Mucosa of rectum (tissue), 2 donors: ENCODE measurements around the gene CDH11.
A peak's percentile ranks its signal among the peaks of the same experiment; 100 is the strongest.

Source experiments
- H3K27ac ChIP-seq, 2 donors: one replicate each; pipeline ENCODE4 v1.7.0; 2013; ENCODE audit warnings: inconsistent platforms in 2 of 2, low read depth in 2 of 2, low read length in 2 of 2
- H3K27me3 ChIP-seq, 2 donors: one replicate each; pipeline ENCODE4 v1.7.0; 2013; ENCODE audit warnings: low read length in 2 of 2; ENCODE audit not compliant: control insufficient read depth in 2 of 2, insufficient read depth in 2 of 2
- H3K36me3 ChIP-seq, 2 donors: one replicate each; pipeline ENCODE4 v1.7.0; 2013; ENCODE audit warnings: low read length in 2 of 2; ENCODE audit not compliant: control insufficient read depth in 2 of 2, insufficient read depth in 2 of 2
- H3K4me1 ChIP-seq, 2 donors: one replicate each; pipeline ENCODE4 v1.7.0; 2013; ENCODE audit warnings: low read length in 2 of 2, mild to moderate bottlenecking in 1 of 2; ENCODE audit not compliant: control insufficient read depth in 2 of 2, insufficient read depth in 2 of 2
- H3K4me3 ChIP-seq, 2 donors: one replicate each; pipeline ENCODE4 v1.7.0; 2013; ENCODE audit warnings: low read length in 2 of 2
- H3K9ac ChIP-seq, 2 donors: one replicate each; pipeline ENCODE4 v1.7.0; 2013; ENCODE audit warnings: low read length in 2 of 2, low read depth in 1 of 2, mild to moderate bottlenecking in 1 of 2
- H3K9me3 ChIP-seq, 2 donors: one replicate each; pipeline ENCODE4 v1.7.0; 2013; ENCODE audit warnings: low read length in 2 of 2; ENCODE audit not compliant: control insufficient read depth in 2 of 2
- donor health status: healthy.
- donor health status: Normal muscosa, but diverticular disease.

Gene CDH11

GRCh38 chr16:65075877-65076276 is 46.0 kb downstream of the CDH11 start:
- no peak overlapping the region for H3K9ac ChIP-seq
- no peak overlapping the region for H3K4me3 ChIP-seq
- H3K4me1 ChIP-seq, result no peaks in the 10 kb centered on the region
- no peaks in the 10 kb centered on the region for H3K36me3 ChIP-seq
- no peaks in the 10 kb centered on the region for H3K9me3 ChIP-seq
- H3K27ac ChIP-seq, result no peak overlapping the region
- no peaks in the 10 kb centered on the region for H3K27me3 ChIP-seq

DNA sequence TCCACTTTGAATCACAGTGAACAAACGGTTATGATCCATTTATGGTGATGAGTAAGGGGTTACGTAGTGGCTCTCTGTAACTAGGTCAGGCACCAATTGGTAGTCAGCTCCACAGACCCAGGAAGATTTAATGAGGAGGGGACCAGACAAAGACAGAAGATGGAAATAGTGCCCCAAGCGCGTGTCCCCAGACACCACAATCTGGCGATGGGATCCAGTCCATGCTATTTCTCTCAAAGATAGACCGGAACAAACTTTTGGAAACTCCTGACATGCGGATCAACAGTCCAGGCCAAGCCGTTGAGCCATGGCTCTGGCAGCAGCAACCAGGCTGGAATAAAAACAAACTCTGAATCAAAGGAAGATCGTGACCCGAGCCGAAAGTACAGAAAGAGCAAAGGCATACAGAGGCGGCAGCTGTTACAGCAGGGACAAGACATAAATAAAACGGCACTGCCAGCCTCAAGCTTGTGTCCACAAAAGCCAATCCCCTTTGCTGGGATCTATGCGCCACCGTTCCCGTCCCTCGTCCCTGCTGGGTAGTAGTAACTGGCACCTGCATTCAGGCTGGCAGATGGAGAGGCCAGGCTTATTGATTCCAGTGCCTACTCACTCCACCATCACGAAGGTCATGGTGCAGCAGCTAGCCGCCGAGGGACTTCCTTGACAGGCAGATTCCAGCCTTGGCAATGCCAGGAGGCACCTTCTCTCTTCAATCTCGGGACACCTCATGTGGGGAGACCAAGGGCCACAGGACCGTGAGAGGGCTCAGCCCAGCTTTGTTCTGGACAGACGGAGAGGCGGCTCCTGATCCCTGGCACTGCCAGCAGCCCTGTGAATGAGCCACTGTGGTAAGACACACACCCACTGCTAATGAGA is 50.2 kb downstream of the CDH11 start:
- Histone ChIP-seq H3K27ac (peak overlapping the region in 1 of 2 donors; percentile 7), H3K4me3 (peak overlapping the region in 1 of 2 donors; percentile 17), H3K27me3 (no peaks in the 10 kb centered on the region), H3K9ac (no peak overlapping the region), H3K36me3 (no peaks in the 10 kb centered on the region), H3K4me1 (no peaks in the 10 kb centered on the region), H3K9me3 (no peaks in the 10 kb centered on the region)

DNA sequence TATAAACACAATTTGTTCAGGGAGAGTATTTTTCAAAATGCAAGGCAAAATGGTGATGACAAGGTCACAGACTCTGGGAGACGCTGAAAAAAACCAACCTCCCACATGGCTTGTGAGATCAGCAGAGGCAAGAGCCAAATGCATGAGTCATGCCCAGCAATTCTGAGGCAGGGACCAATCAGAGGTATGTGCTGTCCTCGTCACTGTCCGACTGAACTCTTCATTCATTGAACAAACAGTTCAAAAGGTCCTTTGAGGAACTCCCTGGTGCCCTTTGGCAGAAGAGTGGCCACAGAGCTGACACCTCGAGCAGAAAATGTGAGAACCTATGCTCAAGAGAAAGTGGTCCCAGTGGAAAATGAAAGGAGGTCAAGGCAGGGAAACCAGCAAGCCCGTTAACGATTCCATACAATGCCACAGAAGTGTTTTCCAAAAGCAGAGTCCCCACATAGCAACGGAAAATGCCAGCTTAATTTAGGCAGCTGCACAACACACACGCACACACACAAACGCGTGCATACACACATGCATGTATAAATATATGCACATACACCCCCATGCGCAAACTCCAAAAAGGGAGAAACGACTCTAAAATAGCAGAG is 50.9 kb downstream of the CDH11 start:
- Histone ChIP-seq H3K27ac (peak overlapping the region in 1 of 2 donors; percentile 7), H3K9me3 (no peaks in the 10 kb centered on the region), H3K4me1 (no peaks in the 10 kb centered on the region), H3K4me3 (peak overlapping the region in 1 of 2 donors; percentile 17), H3K27me3 (no peaks in the 10 kb centered on the region), H3K36me3 (no peaks in the 10 kb centered on the region), H3K9ac (no peak overlapping the region)

GRCh38 chr16:65069766-65070165 is 52.1 kb downstream of the CDH11 start:
- Histone ChIP-seq H3K4me3 (no peak overlapping the region), H3K4me1 (no peaks in the 10 kb centered on the region), H3K9ac (no peak overlapping the region), H3K9me3 (no peaks in the 10 kb centered on the region), H3K27ac (no peak overlapping the region), H3K36me3 (no peaks in the 10 kb centered on the region), H3K27me3 (no peaks in the 10 kb centered on the region)

- no peaks in the 10 kb centered on the region for H3K36me3 ChIP-seq
- no peak overlapping the region for H3K4me3 ChIP-seq
- no peak overlapping the region for H3K9ac ChIP-seq
- no peaks in the 10 kb centered on the region for H3K4me1 ChIP-seq
- H3K27ac ChIP-seq, result no peak overlapping the region
- H3K27me3 ChIP-seq, result no peaks in the 10 kb centered on the region
- no peaks in the 10 kb centered on the region for H3K9me3 ChIP-seq
Measured at GRCh38 chr16:65069065-65069464, 52.8 kb downstream of the CDH11 start.

DNA sequence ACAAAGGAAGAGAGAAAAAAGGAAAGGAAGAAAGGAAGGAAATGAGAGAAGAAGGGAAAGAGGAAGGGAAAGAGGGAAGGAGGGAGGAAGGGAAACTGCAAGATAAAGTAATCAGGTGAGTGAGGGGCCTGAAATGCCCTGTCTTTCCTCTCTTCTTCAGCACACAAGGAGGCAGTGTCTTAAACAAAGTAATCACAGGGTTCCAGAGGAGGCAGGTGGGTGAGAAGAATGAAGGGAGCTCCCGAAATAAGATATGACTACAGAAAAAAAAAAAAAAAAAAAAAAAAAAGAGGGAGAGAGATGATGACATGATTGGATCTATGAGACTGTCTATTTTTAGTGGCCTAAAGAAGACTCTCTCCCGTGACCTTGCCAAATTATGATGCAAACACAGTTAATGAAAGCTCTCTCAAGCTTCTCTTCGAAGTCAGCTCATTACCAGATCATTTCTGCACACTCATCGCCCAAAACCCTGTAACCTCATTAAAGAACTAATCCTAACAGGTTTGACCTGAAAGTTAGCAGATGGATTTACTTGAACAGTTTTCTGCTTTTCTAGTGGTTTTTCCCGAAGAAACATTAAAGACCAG is 53.6 kb downstream of the CDH11 start:
- H3K36me3 ChIP-seq, result no peaks in the 10 kb centered on the region
- no peaks in the 10 kb centered on the region for H3K4me1 ChIP-seq
- no peak overlapping the region for H3K27ac ChIP-seq
- no peak overlapping the region for H3K4me3 ChIP-seq
- H3K27me3 ChIP-seq, result no peaks in the 10 kb centered on the region
- no peaks in the 10 kb centered on the region for H3K9me3 ChIP-seq
- no peak overlapping the region for H3K9ac ChIP-seq

- H3K27me3 ChIP-seq, result no peaks in the 10 kb centered on the region
- H3K27ac ChIP-seq, result no peak overlapping the region
- H3K36me3 ChIP-seq, result no peaks in the 10 kb centered on the region
- H3K9ac ChIP-seq, result no peak overlapping the region
- no peak overlapping the region for H3K4me3 ChIP-seq
- no peaks in the 10 kb centered on the region for H3K9me3 ChIP-seq
- no peaks in the 10 kb centered on the region for H3K4me1 ChIP-seq
Measured at GRCh38 chr16:65066651-65067050, 55.2 kb downstream of the CDH11 start.

- H3K9me3 ChIP-seq, result no peaks in the 10 kb centered on the region
- no peaks in the 10 kb centered on the region for H3K27me3 ChIP-seq
- H3K36me3 ChIP-seq, result no peaks in the 10 kb centered on the region
- no peaks in the 10 kb centered on the region for H3K4me1 ChIP-seq
- H3K9ac ChIP-seq, result no peak overlapping the region
- no peak overlapping the region for H3K27ac ChIP-seq
- no peak overlapping the region for H3K4me3 ChIP-seq
Measured at GRCh38 chr16:65065031-65065430, 56.8 kb downstream of the CDH11 start.

GRCh38 chr16:65064131-65064530 is 57.7 kb downstream of the CDH11 start:
- Histone ChIP-seq H3K4me1 (no peaks in the 10 kb centered on the region), H3K4me3 (no peak overlapping the region), H3K27ac (no peak overlapping the region), H3K36me3 (no peaks in the 10 kb centered on the region), H3K9ac (no peak overlapping the region), H3K9me3 (no peaks in the 10 kb centered on the region), H3K27me3 (no peaks in the 10 kb centered on the region)
